HS-27A (cell line): ENCODE results near the gene GMEB2.
"Not testable (repeated sequence)": the region's sequence is repeated elsewhere in the genome, so short reads cannot be mapped to it uniquely, and the experiment has no call there.

Source experiments
- DNase-seq: peaks from one replicate; pipeline ENCODE4 v3.0.0-alpha.2; 2012; ENCODE audit warnings: low read depth, missing footprints

GMEB2 gene

DNA sequence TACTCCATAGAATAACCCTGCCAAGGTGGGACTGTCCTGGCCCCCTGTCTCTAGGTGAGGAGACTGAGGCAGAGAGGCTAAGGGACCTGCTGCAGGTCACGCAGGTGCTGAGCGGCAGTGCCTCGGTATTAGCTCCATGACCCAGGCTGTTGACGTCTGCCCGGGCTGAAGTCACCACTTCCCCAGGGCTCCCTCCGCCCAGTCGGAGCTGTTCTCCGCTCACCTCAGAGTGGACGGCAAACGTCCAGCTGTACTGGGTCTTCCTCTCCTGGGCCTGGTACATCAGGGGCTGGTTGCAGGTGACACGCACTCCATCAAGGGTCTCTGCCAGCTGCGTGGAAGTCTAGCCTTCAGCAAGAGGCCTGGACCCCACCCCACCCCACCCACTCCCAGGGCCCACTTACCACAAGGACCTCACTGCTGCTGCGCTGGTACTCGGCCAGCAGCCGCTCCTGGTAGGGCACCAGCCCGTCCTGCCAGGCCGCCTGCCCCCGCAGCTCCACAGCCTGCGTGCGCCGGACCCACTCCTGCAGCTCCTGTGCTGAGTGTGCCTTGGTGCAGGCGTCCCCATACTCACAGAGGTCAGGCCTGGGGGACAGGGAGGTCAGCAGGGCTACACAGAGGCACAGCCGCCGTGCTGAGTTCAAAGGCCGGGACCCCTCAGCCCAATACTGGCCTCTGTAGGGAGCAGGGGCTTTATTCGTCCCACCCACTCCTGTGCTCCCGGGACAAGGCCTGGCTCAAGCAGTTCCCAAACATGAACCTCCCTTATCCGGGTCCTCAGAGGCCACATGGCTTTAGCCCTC is 56.4 kb downstream of the GMEB2 start:
- no peak for DNase-seq

DNA sequence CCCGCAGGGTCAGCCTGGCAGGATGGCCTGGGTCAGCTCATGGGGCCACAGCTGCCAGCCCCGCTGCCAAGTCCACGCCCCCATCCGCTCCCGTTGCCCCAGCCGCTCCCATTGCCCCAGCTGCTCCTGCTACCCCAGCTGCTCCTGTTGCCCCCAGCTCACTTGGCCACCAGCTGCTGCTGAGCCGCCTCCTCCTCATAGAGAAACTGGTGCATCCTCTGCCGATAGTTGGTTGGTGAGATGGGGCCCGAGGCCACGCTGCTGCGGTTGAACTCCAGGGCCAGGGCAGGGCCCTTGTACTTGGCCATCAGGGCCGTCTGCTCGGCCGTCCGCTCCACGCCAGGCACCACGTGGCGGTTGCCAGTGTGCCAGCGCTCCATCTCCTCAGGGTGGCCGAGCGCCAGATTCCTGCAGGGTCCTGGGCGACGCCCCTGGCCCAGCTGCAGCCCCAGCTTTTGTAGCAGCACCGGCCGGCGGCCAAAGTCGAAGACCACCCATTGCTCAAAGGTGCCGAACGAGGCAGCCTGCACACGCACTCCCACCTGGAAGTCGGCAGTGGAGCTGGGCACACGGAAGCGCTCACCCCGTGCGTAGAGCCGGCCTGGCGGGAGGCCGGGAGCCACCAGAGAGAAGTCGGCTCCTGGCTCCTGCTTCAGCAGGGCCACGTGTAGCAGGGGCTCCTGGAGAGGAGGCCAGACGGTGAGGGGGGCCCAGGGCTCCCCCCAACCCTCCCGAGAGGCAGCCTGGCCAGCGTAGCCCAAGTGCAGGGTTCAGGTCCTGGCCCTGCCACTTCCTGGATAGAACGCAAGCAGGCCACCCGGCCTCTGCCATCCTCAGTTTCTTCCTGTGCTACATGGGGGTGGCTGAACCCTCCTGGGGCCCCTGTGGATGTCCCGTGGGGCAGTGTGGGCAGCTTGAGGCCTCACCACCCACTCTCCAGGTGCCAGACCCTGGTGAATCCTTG is 57.6 kb downstream of the GMEB2 start:
- no peak for DNase-seq

DNA sequence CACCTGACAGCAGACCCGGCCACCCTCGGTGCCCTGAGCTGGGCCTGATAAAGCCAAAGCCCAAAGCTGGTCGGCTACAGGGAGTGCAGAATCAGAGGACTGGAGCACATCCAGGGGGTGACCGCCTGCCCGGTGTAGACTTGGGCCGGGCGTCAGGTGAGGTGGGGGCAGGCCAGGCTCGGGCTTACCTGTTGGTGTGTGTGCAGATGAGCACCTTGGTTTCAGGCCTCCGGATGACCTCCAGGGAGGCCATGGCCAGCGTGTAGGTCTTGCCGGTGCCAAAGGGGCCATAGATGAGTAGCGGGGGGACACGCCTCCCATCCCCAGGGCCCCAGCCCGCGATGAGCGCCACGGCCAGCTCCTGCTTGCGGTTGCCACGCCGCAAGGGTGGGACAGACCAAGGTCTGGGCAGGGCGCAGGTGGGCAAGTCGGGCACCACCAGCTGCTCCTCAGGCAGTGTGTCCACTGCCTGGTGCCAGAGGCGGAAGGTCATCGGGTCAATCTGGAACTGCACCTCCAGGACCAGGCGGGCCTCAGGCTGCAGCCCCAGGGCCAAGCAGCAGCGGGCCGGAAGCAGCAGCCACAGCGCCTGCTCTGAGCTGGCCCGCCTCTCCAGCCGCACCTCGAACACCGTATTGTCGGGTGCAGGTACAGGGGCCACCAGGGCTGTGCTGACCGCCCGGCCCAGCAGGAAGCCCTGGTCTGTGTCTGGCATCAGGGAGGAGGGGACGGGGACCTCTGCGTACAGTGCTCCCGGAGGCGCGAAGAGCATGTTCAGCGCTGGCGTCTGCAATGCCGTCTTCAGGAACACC is 58.5 kb downstream of the GMEB2 start:
- DNase-seq, result no peak

DNA sequence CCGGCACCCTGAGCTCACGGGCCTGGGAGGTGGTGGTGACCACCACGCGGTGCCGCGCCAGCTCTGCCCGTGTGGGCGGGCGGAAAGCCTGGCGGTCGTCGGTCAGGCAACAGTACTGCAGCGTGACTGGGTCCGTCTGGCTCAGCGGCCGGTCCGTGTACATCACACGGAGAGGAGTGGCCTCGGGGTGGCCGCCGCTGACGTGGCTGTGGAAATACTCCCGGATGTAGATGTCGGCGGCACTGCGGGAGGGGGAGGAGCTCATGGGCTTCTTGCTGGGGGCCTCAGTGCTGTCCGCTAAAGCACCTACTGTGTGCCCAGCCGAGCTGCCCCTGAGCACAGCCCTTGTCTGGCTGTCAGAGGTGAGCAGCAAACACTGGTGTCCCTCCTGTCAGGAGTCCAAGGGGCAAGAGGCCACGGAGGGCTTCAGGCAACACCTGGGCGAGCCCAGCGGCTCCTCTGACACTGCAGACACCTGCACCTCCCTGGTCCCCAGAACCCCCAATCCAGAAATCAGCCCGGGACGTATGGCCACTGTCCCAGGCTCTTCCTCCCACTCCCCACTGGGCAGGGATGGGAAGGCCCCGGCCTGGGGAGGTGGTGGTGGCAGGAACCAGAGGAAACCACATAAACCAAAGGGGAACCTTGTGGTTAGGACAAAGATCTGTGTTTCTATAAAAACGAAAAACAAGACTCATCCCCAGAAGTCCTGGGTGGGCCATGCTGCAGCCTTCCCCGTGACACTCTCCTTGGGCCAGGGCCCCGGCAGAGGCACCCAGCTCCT is 59.3 kb downstream of the GMEB2 start:
- DNase-seq, result no peak

DNA sequence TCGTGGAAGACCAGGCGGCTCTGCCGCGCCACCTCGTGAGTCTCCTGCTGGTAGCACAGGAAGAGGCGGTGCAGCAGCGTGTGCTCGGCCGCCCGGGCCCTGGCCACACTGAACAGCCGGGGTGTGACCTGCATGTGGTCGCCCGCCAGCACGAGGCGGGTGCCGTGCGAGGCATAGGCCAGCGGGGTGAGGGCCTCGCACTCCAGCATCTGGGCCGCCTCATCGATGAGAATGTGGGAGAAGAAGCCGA is 59.8 kb downstream of the GMEB2 start:
- no peak for DNase-seq

DNA sequence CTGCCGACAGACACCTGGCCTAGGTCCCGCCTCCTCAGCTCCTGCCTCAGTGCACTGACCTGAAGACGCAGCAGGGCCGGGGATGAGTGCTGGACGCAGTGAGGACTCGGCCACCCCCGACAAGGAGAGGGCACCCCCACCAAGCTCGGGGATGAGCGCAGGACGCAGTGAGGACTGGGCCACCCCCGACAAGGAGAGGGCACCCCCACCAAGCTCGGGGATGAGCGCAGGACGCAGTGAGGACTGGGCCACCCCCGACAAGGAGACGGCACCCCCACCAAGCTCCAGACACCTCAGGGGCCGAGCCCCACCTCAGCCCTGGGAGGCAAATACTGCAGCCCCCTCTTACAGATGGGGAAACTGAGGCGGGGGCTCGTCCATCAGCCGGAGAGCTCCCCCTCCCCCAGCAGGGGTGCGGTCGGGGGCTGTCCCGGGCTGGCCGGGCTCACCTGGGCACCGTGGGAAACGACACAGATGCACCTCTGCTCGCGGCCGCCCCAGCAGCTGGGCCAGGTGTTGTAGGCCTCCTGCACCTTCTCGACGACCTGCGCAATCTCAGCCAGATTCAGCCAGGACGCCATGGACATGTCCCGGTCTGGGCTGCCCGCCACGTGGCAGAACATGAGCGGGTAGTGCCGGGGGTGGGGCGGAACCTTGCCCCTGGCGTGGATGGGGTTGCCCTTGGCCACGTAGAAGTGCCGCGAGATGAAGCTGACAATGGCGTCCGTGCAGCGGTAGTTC is 60.3 kb downstream of the GMEB2 start:
- DNase-seq, result no peak

DNA sequence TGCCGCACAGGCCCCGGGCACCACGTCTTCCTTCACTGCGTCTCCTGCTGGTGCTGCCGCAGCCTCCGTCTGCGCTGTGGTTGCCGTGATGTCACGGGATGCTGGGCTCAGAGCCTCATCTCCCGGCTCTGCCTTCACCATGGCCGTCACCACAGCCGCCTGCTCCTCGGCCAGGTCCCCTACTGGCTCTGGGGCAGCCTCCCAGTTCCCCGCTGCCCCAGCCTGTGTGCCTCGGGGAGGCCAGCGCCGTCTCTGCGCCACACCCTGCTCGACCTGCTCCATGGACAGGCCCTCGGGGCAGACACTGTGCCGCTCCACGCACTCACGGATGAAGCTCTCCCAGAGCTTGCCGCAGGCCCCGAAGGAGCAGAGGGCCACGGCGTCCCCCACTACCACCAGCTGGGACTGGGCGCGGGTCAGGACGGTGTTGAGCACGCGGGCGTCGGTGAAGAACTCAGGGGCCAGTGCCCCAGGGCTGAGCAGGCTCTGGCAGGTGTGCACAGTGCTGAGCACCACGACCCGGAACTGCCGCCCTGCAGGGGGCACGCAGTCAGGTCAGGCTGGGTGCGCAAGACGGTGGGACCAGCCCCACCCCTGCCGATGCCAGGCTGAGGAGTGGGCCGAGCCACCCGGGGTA is 61.1 kb downstream of the GMEB2 start:
- no peak for DNase-seq

DNA sequence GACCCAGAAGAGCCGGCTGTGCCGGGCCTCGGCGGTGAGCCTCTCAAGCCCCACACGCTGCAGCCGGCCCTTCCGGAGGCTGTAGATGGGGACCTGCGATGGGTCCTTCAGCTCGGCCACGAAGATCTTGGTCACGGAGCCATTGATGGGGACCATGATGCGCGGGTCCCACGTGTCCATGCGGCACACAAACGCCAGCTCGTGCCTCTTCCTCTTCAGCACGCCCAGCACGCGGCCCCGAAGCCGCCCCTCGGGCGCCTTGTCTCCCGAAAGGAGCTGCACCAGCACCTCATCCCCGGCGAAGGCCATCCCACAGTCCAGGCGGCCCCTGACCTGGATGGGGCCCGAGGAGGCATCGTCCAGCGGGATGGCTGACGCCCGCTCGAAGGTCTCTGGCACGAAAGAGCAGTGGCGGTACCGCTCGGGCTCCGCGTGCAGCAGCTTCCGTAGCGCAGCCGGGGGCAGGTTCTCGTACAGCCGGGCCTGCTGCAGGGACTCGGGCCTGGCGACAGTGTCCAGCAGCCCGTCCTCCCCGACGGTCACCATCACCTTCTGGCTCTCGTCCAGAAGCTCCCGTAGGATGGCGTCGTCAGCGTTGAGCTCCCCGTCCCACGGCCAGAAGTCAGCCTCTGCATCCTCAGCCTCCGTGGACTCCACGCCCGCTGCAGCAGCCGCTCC is 61.7 kb downstream of the GMEB2 start:
- no peak for DNase-seq

DNA sequence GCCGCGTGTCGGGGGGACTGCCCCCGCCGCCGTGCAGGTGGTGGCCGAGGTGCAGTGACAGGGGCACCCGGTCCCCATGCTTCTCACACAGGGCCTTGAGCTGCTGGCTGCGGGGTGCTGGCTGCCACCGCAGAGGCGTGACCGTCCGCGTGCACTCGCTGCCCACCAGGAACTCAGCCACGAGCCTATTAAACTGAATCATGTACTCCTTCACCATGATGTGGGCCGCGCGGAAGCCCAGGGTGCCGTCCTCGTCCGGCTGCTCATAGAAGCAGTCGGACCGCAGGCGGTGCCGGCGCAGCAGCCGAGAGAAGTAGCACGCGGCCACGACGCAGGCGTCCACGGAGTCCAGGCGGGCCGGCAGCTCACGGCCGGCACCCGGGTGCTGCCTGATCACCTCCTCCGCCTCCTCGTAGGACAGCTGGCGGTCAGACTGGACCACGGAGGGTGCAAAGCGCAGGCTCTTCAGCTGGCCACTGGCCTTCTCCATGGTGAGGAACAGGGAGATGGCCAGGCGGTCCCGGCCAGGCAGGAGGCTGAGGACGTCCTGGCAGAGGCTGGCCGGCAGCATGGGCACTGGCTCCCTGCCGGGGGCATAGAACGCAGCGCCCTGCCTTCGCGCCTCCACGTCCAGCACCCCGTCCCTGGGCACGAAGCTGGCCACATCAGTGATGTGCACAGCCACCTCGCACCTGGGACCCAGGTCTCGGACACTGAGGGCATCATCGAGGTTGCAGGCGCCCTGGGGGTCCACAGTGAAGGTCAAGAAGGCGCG is 62.7 kb downstream of the GMEB2 start:
- no peak for DNase-seq

DNA sequence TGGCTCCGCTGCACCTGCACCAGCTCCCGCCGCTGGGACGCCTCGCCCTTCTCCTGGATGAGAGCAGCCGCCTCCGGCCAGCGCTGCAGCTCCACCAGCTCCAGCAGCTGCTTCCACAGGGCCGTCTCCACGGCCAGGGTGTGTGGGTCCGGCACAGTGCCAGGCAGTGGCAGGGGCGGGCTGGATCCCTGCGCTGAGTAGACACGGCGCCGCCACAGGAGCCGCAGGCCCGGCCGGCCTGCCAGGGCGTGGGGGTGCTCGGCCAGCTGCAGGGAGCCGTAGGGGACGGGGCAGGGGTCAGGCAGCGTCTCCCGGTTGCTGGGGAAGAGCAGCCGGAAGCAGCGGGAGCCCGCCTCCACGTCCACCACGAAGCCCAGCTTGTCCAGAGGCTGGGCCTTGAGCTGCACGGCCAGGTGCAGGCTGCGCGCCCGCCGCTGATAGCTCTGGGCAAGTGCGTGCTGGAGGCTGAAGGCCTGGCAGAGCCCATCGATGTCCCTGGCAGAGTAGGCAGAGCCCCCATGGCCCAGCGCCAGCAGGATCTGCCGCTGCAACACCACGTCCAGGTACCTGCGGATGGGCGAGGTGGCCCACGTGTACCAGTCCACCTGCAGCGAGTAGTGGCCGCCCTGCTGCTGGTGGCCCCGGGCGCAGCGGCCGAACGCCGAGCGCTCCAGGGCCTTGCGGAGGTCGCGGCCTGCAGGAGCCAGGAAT is 63.5 kb downstream of the GMEB2 start:
- no peak for DNase-seq

DNA sequence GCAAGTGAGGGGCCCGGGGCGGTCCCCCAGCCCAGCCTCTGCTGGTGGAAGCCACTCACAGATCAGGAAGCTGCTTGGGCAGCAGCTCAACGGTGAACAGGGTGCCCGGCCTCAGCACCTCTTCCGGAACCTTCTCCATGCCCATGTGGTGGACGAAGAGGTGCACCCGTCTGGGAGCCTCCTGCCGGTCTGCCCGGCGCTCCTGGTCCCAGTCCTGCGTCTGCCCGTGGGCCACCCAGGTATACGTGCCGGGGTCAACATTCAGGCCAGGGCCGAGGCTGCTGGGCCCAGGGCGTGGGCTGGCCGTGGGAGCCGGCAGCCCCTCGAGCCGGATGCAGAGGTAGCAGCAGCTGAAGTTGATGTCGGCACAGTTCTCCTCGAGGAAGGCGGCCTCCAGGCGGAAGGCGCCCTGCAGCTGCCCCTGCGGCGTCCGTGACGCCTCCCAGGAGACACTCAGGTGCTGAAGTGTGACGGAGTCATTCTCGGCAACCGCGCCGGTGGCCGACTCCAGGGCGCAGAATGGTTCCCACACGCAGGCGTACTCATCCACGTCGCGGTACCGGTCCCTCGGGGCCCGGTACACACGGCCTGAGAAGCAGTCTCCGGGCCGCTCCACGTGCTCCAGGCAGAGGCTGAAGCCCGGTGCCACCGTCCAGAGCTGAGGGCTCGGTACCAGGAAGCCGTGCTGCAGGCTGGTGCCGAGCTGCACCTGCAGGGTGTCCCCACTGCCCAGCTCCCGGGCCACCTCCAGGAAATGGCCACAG is 64.3 kb downstream of the GMEB2 start:
- DNase-seq, result no peak

DNA sequence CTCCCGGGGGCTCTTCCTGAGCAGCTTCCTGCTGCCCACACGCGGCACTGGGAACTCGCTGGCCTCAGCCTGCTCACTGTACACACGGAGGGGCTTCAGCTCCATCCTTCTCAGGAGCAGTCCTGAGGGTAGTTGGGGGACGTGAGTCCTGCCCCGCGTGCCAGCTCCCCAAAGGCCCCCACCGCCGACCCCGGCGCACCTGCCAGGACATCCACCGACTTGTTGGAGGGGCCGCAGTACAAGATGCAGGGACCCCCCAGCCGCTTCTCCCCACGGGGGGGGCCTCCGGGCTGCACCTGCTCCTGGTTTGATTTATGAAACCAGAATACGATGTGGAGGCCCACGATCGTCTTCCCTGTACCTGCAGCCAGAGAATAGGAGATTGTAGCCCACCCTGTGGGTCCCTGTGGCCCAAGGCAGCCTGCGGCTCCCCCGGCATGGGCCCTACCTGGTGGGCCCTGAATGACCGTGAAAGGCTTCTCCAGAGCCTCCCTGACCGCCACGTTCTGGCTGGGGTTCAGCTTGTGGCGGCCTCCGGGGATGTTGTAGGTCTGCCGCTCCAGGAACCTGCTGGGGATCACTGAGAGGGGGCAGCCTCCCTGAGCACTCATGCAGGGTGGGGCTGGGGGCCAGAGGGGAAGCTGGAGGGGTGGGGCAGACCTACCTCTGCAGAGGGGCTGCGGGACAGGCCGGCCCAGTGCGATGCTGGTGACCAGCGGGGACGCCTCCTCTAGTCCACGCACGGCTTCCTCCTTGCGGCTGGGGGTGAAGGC is 65.1 kb downstream of the GMEB2 start:
- DNase-seq, result no peak

DNA sequence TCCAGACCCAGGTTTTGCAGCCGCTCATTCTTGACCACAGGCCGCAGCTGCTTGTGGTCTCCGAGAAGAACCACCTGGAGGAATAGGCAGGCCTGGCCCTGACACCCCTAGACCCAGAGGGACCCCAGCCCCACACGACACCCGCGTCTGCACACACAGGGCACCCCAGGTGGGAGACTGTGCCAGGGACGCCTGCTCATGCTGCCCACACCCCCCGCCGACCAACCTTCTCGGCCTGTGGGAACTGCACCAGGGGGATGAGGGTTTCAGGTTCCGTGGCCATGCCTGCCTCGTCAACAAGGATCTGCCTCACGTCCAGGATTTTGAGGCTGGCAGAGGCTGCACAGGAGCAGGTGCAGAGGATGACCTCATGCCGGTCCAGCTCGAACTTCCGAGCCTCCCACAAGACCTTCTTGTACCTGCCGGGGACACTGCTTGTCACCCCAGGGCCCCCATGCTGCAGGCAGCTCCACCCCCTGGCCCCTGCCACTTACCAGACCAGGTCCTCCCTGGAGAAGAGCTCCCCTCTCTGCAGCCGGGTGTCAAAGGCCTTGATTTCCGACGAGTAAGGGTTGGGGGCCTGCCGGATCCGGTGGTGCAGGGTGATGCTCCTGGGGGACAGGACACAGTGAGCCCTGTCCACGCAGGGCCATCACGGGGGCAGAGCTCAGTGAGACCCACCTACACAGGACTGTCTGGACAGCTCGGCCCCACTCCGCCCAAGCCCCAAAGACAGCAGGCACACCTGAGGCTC is 65.9 kb downstream of the GMEB2 start:
- DNase-seq, result no peak

DNA sequence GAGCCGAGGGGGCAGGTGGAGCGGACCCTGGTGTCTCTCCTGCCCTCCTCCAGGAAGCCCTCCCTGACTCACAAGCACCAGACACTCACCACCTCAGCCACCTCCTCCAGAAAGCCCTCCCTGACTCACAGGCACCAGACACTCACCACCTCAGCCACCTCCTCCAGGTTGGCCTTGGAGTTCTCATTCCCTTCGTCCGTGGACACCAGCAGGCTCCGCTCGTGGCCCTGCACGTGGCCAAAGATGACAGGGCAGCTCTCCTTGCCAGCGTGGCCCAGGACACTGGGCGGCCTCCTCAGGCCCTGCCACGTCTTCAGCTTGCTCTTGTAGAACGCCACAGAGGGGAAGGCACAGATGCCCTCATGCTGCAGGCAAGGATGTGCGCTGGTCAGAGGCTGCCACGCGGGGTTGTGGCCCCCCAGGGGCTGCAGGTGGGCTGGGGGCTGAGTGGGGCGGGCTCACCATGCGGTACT is 66.5 kb downstream of the GMEB2 start:
- DNase-seq, result no peak

DNA sequence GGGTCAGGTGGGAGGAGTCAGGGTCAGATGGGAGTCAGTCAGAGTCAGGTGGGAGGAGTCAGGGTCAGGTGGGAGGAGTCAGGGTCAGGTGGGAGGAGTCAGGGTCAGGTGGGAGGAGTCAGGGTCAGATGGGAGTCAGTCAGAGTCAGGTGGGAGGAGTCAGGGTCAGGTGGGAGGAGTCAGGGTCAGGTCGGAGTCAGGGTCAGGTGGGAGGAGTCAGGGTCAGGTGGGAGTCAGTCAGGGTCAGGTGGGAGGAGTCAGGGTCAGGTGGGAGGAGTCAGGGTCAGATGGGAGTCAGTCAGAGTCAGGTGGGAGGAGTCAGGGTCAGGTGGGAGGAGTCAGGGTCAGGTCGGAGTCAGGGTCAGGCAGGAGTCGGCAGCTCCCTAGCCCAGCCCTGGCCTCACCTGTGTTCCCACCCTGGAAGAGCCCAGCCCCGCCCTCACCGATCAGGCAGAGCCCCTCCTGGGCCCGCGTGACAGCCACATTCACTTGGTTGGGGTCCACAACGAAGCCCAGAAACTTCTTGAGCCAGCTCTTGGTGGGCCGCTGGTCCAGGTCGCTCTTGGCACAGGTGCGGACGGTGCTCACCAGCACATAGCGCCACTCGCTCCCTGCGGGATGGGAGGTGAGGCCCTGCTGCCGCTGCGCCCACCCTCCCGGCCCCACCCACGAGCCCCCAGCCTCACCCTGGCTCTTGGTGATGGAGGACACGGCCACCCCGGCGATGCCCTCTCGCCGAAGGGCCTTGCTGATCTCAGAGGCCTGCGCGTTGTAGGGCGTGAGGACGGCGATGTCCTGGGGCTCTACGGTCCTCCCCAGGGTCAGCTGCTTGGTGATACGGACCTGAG is 67.2 kb downstream of the GMEB2 start:
- not testable (repeated sequence) for DNase-seq
